Purkinje cell (primary cell): Measurements from ENCODE around the gene SLC39A13. TPM values are rescaled to one million over a fixed set of nuclear protein-coding genes. Genes with fewer than 3 reads are reported as not detected.

Source experiments
- polyA plus RNA-seq: library from polyadenylated mRNA; unstranded; fragments of >200 nt; fragmentation: Nextera tagmentation; gene quantifications from 2 replicates; pipeline ENCODE4 v1.2.1, GENCODE V29; 2014

The SLC39A13 gene
- 1.6 and 2.9 TPM in 2 replicates for polyA plus RNA-seq

GRCh38 chr11:47407746-47408590 is at the start of gene SLC39A13:
TSS of gene SLC39A13 (plus strand) at chr11:47408590. CDS start at chr11:47410095, 1,505 bp downstream.

GRCh38 chr11:47378010-47378835 is 30.2 kb upstream of the SLC39A13 start, which contains the start of gene SPI1:
TSS of gene SPI1 (minus strand) at chr11:47378547. CDS start at chr11:47378353, 194 bp downstream.

GRCh38 chr11:47426062-47426956 is 17.9 kb downstream of the SLC39A13 start, which contains the start of gene PSMC3:
TSS of gene PSMC3 (minus strand) at chr11:47426439. CDS start at chr11:47426279, 160 bp downstream.

GRCh38 chr11:47448566-47449427 is 40.4 kb downstream of the SLC39A13 start, which contains the start of gene RAPSN:
TSS of gene RAPSN (minus strand) at chr11:47449136. CDS start at chr11:47448964, 172 bp downstream.

Other genes with a start within 250 kb of the SLC39A13 start
- 26.6 and 29.3 TPM in 2 replicates for gene ARFGAP2, start 231.7 kb upstream of the SLC39A13 start, polyA plus RNA-seq
- 0.38 TPM in 1 of 2 replicates, not detected in the other for gene PACSIN3, start 222.2 kb upstream of the SLC39A13 start, polyA plus RNA-seq
- 1.1 and 7.8 TPM in 2 replicates for gene DDB2, start 193.6 kb upstream of the SLC39A13 start, polyA plus RNA-seq
- 8.5 and 8.7 TPM in 2 replicates for gene ACP2, start 159.8 kb upstream of the SLC39A13 start, polyA plus RNA-seq
- 9.9 and 16.0 TPM in 2 replicates for gene NR1H3, start 150.6 kb upstream of the SLC39A13 start, polyA plus RNA-seq
- 7.9 and 10.7 TPM in 2 replicates for gene MADD, start 138.5 kb upstream of the SLC39A13 start, polyA plus RNA-seq
- 0.08 TPM in 1 of 2 replicates, not detected in the other for gene MYBPC3, start 55.9 kb upstream of the SLC39A13 start, polyA plus RNA-seq
- gene SPI1, start 30.0 kb upstream of the SLC39A13 start, polyA plus RNA-seq: not detected in 2 replicates
- 72.9 and 74.2 TPM in 2 replicates for gene PSMC3, start 17.8 kb downstream of the SLC39A13 start, polyA plus RNA-seq
- not detected in 2 replicates for gene RAPSN, start 40.5 kb downstream of the SLC39A13 start, polyA plus RNA-seq
- 36.5 and 38.6 TPM in 2 replicates for gene CELF1, start 144.5 kb downstream of the SLC39A13 start, polyA plus RNA-seq
- 30.4 and 60.4 TPM in 2 replicates for gene PTPMT1, start 157.0 kb downstream of the SLC39A13 start, polyA plus RNA-seq
- gene KBTBD4, start 170.4 kb downstream of the SLC39A13 start, polyA plus RNA-seq: 0.62 and 8.9 TPM in 2 replicates
- gene NDUFS3, start 170.5 kb downstream of the SLC39A13 start, polyA plus RNA-seq: 180 and 237 TPM in 2 replicates
- gene FAM180B, start 178.1 kb downstream of the SLC39A13 start, polyA plus RNA-seq: not detected in 2 replicates
- gene C1QTNF4, start 185.8 kb downstream of the SLC39A13 start, polyA plus RNA-seq: 0.24 TPM in 2 replicates
- gene MTCH2, start 234.0 kb downstream of the SLC39A13 start, polyA plus RNA-seq: 125 and 127 TPM in 2 replicates